HEK293 (cell line): Measurements from ENCODE around the gene NPC1.
A peak's percentile ranks its signal among the peaks of the same experiment; 100 is the strongest.

Experiments used
- CTCF ChIA-PET: fragments of 350-600 bp; formaldehyde crosslinking; extraction: SDS; loops from one replicate; lab custom pipeline; 2021; ENCODE audit warnings: antibody characterized with exemption; lab: Yijun Ruan, JAX
- POLR2A ChIA-PET: fragments of 300-600 bp; formaldehyde crosslinking; extraction: SDS; loops from one replicate; lab custom pipeline; 2020; ENCODE audit warnings: antibody characterized with exemption, inconsistent platforms; lab: Yijun Ruan, JAX
- H3K27ac ChIP-seq: fragments of 200-500 bp; sonication (Bioruptor generic); 2 replicates; pipeline ENCODE4 v1.5.1; 2014; ENCODE audit warnings: low read depth, low read length, control low read depth, inconsistent platforms; ENCODE audit errors: extremely low read depth
- H3K36me3 ChIP-seq, 2 experiments: fragments of 200-500 bp in 1 of 2; sonication (Bioruptor generic) in 1 of 2; 1 replicate in 1 of 2; 2 replicates in 1 of 2; pipeline ENCODE4 v1.5.1; 2014 to 2017; ENCODE audit warnings: inconsistent platforms in 2 of 2, low read length in 2 of 2; ENCODE audit not compliant: control insufficient read depth in 2 of 2, insufficient read depth in 1 of 2
- H3K4me1 ChIP-seq: fragments of 200-500 bp; sonication (Bioruptor generic); 2 replicates; pipeline ENCODE4 v1.5.1; 2014; ENCODE audit warnings: mild to moderate bottlenecking, low read length, inconsistent platforms; ENCODE audit not compliant: control insufficient read depth, insufficient read depth
- H3K4me3 ChIP-seq: 2 replicates; pipeline ENCODE4 v1.5.1; 2011; ENCODE audit warnings: low read depth, mild to moderate bottlenecking, control low read depth, low read length, moderate library complexity
- H3K9me3 ChIP-seq: fragments of 200-500 bp; sonication (Bioruptor generic); 2 replicates; pipeline ENCODE4 v1.5.1; 2014; ENCODE audit warnings: low read depth, low read length, inconsistent platforms; ENCODE audit not compliant: control insufficient read depth, insufficient read depth
- FEZF1 ChIP-seq: fragments of 450-650 bp; formaldehyde crosslinking; IDR thresholded peaks from 2 replicates; pipeline ENCODE4 v1.5.1; 2016; ENCODE audit warnings: missing biosample characterization, missing genetic modification characterization
- KLF8 ChIP-seq: fragments of 450-650 bp; formaldehyde crosslinking; IDR thresholded peaks from 2 replicates; pipeline ENCODE4 v1.5.1; 2016; ENCODE audit warnings: missing biosample characterization, missing genetic modification characterization
- OSR2 ChIP-seq: fragments of 450-650 bp; formaldehyde crosslinking; IDR thresholded peaks from 2 replicates; pipeline ENCODE4 v1.5.1; 2016; ENCODE audit warnings: missing biosample characterization, missing genetic modification characterization
- PRDM1 ChIP-seq: fragments of 450-650 bp; formaldehyde crosslinking; IDR thresholded peaks from 2 replicates; pipeline ENCODE4; 2016; ENCODE audit warnings: missing biosample characterization, missing genetic modification characterization
- TRIM28 ChIP-seq: IDR thresholded peaks from 2 replicates; pipeline ENCODE4 v1.6.1; 2011; ENCODE audit warnings: low read length, control low read depth, borderline replicate concordance
- YY2 ChIP-seq: fragments of 450-650 bp; formaldehyde crosslinking; IDR thresholded peaks from 2 replicates; pipeline ENCODE4 v1.5.1; 2016; ENCODE audit warnings: missing biosample characterization, missing genetic modification characterization
- ZBTB20 ChIP-seq: fragments of 450-650 bp; formaldehyde crosslinking; IDR thresholded peaks from 2 replicates; pipeline ENCODE4 v1.5.1; 2016; ENCODE audit warnings: missing biosample characterization, missing genetic modification characterization
- ZNF112 ChIP-seq: fragments of 450-650 bp; formaldehyde crosslinking; IDR thresholded peaks from 2 replicates; pipeline ENCODE4 v1.5.0; 2017; ENCODE audit warnings: missing biosample characterization, missing genetic modification characterization
- ZNF174 ChIP-seq: fragments of 450-650 bp; formaldehyde crosslinking; IDR thresholded peaks from 2 replicates; pipeline ENCODE4 v1.5.0; 2017; ENCODE audit warnings: missing biosample characterization, mild to moderate bottlenecking, missing genetic modification characterization
- ZNF202 ChIP-seq: fragments of 450-650 bp; formaldehyde crosslinking; IDR thresholded peaks from 2 replicates; pipeline ENCODE4 v1.5.1; 2016; ENCODE audit warnings: missing biosample characterization, missing genetic modification characterization, borderline replicate concordance
- ZNF211 ChIP-seq: fragments of 450-650 bp; formaldehyde crosslinking; IDR thresholded peaks from 2 replicates; pipeline ENCODE4 v1.5.1; 2016; ENCODE audit warnings: low read depth, missing biosample characterization, missing genetic modification characterization
- ZNF274 ChIP-seq, 2 experiments: fragments of 200-500 bp in 1 of 2; fragments of 450-650 bp in 1 of 2; sonication (Bioruptor generic) in 1 of 2; formaldehyde crosslinking in 1 of 2; IDR thresholded peaks; 2 replicates each; pipeline versions ENCODE4 v1.5.1 to v1.6.1; 2014 to 2016; ENCODE audit warnings: borderline replicate concordance in 1 of 2, inconsistent platforms in 1 of 2, low read length in 1 of 2, missing biosample characterization in 1 of 2, missing genetic modification characterization in 1 of 2
- ZNF324 ChIP-seq: fragments of 450-650 bp; formaldehyde crosslinking; IDR thresholded peaks from 2 replicates; pipeline ENCODE4 v1.5.1; 2016; ENCODE audit warnings: missing biosample characterization, missing genetic modification characterization
- ZNF391 ChIP-seq: fragments of 450-650 bp; formaldehyde crosslinking; IDR thresholded peaks from 2 replicates; pipeline ENCODE4 v1.5.1; 2016; ENCODE audit warnings: low read depth, missing biosample characterization, missing genetic modification characterization, borderline replicate concordance
- ZNF610 ChIP-seq: fragments of 450-650 bp; formaldehyde crosslinking; IDR thresholded peaks from 2 replicates; pipeline ENCODE4 v1.5.1; 2016; ENCODE audit warnings: missing biosample characterization, missing genetic modification characterization, borderline replicate concordance
- ZNF629 ChIP-seq: fragments of 450-650 bp; formaldehyde crosslinking; IDR thresholded peaks from 2 replicates; pipeline ENCODE4 v1.5.1; 2017; ENCODE audit warnings: missing biosample characterization, missing genetic modification characterization
- TF ChIP-seq, protein P1 (sequence below): fragments of 450-650 bp; formaldehyde crosslinking; IDR thresholded peaks from 2 replicates; pipeline ENCODE4 v1.5.1; 2017; ENCODE audit warnings: missing biosample characterization, missing genetic modification characterization

NPC1 gene

DNA sequence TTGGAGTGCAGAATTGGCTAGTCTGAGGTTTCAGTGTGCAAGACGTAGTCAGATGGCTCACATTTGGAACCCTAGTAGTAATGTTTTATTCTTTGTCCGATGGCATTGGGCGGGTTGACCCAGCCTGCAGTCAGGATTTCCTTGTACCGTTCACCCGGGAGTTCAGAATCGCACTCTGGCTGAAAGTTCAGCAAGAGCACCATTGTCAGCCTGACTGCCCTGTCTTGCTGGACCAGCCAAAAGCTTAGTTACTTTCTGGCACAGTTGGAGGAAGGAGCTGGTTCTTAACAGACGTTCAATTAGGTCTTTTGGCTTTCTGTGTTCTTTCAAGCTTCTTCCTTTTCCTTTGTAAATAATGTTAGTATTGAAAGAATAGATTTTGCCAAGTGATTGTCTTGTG, 64.4 kb downstream of the NPC1 start:
- ChIA-PET POLR2A (interaction anchor here (0.6 kb wide), 1 partner anchor 113 kb away, joined by 6 read pairs; no protein-coding TSS in a partner anchor), CTCF (interaction anchor here (0.6 to 2.2 kb wide), 3 partner anchors 23 to 1397 kb away, joined by 3 to 8 read pairs (median 5); no protein-coding TSS in a partner anchor)
- H3K27ac ChIP-seq: no peak overlapping the region
- H3K36me3 ChIP-seq: peaks cover 28 to 92% of the 10 kb centered on the region in 2 experiments
- H3K4me3 ChIP-seq: no peak overlapping the region
- TF ChIP-seq ZNF112 (tag by site-specific recombination): no peak
- no peak for TF ChIP-seq TRIM28
- TF ChIP-seq KLF8 (tag by site-specific recombination): no peak
- TF ChIP-seq, protein P1, sequence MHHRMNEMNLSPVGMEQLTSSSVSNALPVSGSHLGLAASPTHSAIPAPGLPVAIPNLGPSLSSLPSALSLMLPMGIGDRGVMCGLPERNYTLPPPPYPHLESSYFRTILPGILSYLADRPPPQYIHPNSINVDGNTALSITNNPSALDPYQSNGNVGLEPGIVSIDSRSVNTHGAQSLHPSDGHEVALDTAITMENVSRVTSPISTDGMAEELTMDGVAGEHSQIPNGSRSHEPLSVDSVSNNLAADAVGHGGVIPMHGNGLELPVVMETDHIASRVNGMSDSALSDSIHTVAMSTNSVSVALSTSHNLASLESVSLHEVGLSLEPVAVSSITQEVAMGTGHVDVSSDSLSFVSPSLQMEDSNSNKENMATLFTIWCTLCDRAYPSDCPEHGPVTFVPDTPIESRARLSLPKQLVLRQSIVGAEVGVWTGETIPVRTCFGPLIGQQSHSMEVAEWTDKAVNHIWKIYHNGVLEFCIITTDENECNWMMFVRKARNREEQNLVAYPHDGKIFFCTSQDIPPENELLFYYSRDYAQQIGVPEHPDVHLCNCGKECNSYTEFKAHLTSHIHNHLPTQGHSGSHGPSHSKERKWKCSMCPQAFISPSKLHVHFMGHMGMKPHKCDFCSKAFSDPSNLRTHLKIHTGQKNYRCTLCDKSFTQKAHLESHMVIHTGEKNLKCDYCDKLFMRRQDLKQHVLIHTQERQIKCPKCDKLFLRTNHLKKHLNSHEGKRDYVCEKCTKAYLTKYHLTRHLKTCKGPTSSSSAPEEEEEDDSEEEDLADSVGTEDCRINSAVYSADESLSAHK (tag by site-specific recombination): no peak
- TF ChIP-seq ZNF610 (tag by site-specific recombination): no peak
- no peak for TF ChIP-seq ZNF324 (tag by site-specific recombination)
- no peak for TF ChIP-seq ZNF211
- TF ChIP-seq ZBTB20 (tag by site-specific recombination): no peak
- TF ChIP-seq FEZF1 (tag by site-specific recombination): no peak
- no peak for TF ChIP-seq YY2 (tag by site-specific recombination)
- TF ChIP-seq ZNF391 (tag by site-specific recombination): no peak
- TF ChIP-seq ZNF202 (tag by site-specific recombination): no peak
- no peak for TF ChIP-seq OSR2 (tag by site-specific recombination)
- TF ChIP-seq, all 188 proteins: peak for 0
- no peaks in the 10 kb centered on the region for H3K4me1 ChIP-seq
- H3K9me3 ChIP-seq: no peaks in the 10 kb centered on the region

DNA sequence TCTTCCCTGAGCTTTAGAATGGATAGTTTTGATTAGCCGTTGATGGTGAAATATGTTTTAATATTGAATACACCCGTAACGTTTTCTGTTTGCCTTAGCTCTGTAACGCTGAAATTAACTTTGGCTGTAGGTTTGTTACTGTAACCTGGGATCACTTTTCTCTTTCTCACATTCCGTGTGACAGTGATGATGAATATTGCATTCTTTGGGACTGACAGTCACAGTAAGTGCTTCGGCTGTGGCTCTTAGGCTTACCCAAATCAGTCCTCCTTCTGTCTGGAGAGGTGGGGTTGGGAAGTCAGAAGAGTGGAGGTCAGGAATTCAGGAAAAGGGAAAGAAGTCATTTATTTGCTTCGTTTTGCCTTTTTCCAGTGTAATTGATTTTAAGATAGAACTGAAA, 65.0 kb downstream of the NPC1 start:
- H3K4me1 ChIP-seq: no peaks in the 10 kb centered on the region
- ChIA-PET CTCF (interaction anchor here (2.2 kb wide), 1 partner anchor 182 kb away, joined by 8 read pairs; no protein-coding TSS in a partner anchor), POLR2A (no interaction called here)
- no peaks in the 10 kb centered on the region for H3K9me3 ChIP-seq
- H3K36me3 ChIP-seq: peaks cover 29 to 92% of the 10 kb centered on the region in 2 experiments
- H3K4me3 ChIP-seq: no peak overlapping the region
- H3K27ac ChIP-seq: no peak overlapping the region
- TF ChIP-seq PRDM1 (tag by site-specific recombination) (0 out of 2 replicates have a peak, but pooled peaks have one; percentile 9), ZNF174 (tag by site-specific recombination) (no peak)

DNA sequence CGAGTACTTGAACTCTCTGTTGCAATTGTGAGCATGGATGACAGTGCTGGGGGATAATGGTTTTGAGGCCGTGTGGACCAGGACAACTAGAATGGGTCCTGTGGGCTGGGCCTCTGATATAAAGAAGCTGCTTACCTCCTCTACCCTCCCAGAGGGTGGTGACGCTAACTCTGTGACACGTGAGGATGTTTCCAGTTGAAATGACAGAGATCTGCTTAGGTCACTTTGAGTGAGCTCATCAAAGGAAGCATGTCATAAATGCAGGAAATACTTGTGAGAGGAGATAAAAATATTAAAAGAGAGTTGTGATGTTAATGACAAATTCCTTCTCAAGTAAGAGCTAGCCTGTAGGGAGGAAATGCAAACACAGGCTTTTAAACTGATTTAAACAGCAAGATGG, 66.6 kb downstream of the NPC1 start:
- no peak overlapping the region for H3K27ac ChIP-seq
- no peaks in the 10 kb centered on the region for H3K9me3 ChIP-seq
- ChIA-PET POLR2A (interaction anchor here (0.5 kb wide), 1 partner anchor 51 kb away, joined by 3 read pairs; no protein-coding TSS in a partner anchor), CTCF (interaction anchor here (1.4 to 2.2 kb wide), 3 partner anchors 15 to 183 kb away, joined by 4 to 10 read pairs (median 8); no protein-coding TSS in a partner anchor)
- no peak overlapping the region for H3K4me3 ChIP-seq
- H3K4me1 ChIP-seq: no peaks in the 10 kb centered on the region
- TF ChIP-seq ZNF274 (IDR thresholded peaks at IDR 0.05; ENCODE audit: low read length): no peak
- TF ChIP-seq ZNF274 (tag by site-specific recombination; IDR thresholded peaks at IDR 0.05; ENCODE audit: borderline replicate concordance): no peak
- TF ChIP-seq ZNF629 (tag by site-specific recombination): peak; percentile 27; the same call in 1 of the 2 replicates
- peaks cover 29 to 88% of the 10 kb centered on the region in 2 experiments for H3K36me3 ChIP-seq
